Anterior cingulate cortex (tissue), 58 donors: Measurements from ENCODE around the gene SVIL.
"Not testable (repeated sequence)": the region's sequence is repeated elsewhere in the genome, so short reads cannot be mapped to it uniquely, and the experiment has no call there.

Experiments used
- DNase-seq, 58 donors: peaks; one replicate each; lab custom pipeline; 2025; lab: John Stamatoyannopoulos, UW

Gene SVIL

GRCh38 chr10:29627201-29628132 lies 7.3 kb downstream of the SVIL start:
- no peak for DNase-seq

- not testable (repeated sequence) for DNase-seq
Measured at GRCh38 chr10:29624357-29624756, 10.4 kb downstream of the SVIL start.

GRCh38 chr10:29623797-29624196 lies 11.0 kb downstream of the SVIL start:
- DNase-seq, result no peak

GRCh38 chr10:29622382-29622922 lies 12.3 kb downstream of the SVIL start:
- DNase-seq, result no peak

- DNase-seq, result no peak
Measured at GRCh38 chr10:29621161-29621560, 13.6 kb downstream of the SVIL start.

GRCh38 chr10:29620112-29620690 lies 14.6 kb downstream of the SVIL start:
- no peak for DNase-seq

GRCh38 chr10:29619241-29619669 lies 15.5 kb downstream of the SVIL start:
- no peak for DNase-seq

- DNase-seq, result no peak
Measured at GRCh38 chr10:29618341-29619171, 16.2 kb downstream of the SVIL start.

GRCh38 chr10:29617880-29618340 lies 16.9 kb downstream of the SVIL start:
- DNase-seq, result no peak

- no peak for DNase-seq
Measured at GRCh38 chr10:29616542-29616941, 18.2 kb downstream of the SVIL start.

GRCh38 chr10:29615195-29615594 lies 19.6 kb downstream of the SVIL start:
- DNase-seq, result no peak

- DNase-seq, result not testable (repeated sequence)
Measured at GRCh38 chr10:29614289-29614688, 20.5 kb downstream of the SVIL start.

GRCh38 chr10:29613791-29614190 lies 21.0 kb downstream of the SVIL start:
- no peak for DNase-seq

- DNase-seq, result no peak
Measured at GRCh38 chr10:29613196-29613595, 21.6 kb downstream of the SVIL start.

GRCh38 chr10:29612657-29613056 lies 22.1 kb downstream of the SVIL start:
- DNase-seq, result no peak

GRCh38 chr10:29611781-29612381 lies 22.9 kb downstream of the SVIL start:
- no peak for DNase-seq

- no peak for DNase-seq
Measured at GRCh38 chr10:29610876-29611647, 23.7 kb downstream of the SVIL start.

GRCh38 chr10:29610331-29610730 lies 24.4 kb downstream of the SVIL start:
- not testable (repeated sequence) for DNase-seq

GRCh38 chr10:29609696-29610095 lies 25.1 kb downstream of the SVIL start:
- DNase-seq, result no peak
